ENCODE results near the gene TMEM256.

TMEM256 gene

GRCh38 chr17:7407082-7407481 is 3.2 kb upstream of the TMEM256 start:
- DNase-seq, result no peak

GRCh38 chr17:7406235-7406825 is 2.4 kb upstream of the TMEM256 start:
- DNase-seq, result no peak

- peak; percentile 11 for DNase-seq
These were observed 1.7 kb upstream of the TMEM256 start for GRCh38 chr17:7405350-7406234.

- no peak for DNase-seq
These were observed 946 bp upstream of the TMEM256 start for GRCh38 chr17:7404737-7405349.

- DNase-seq, result peak; percentile 52
These were observed 245 bp downstream of the TMEM256 start for GRCh38 chr17:7403727-7403976.

GRCh38 chr17:7403043-7403726 is 712 bp downstream of the TMEM256 start:
- no peak for DNase-seq

GRCh38 chr17:7398612-7399011 is 5.3 kb downstream of the TMEM256 start:
- DNase-seq, result no peak

- DNase-seq, result no peak
These were observed 7.8 kb downstream of the TMEM256 start for GRCh38 chr17:7396147-7396546.

- DNase-seq, result peak; percentile 56
These were observed 9.3 kb downstream of the TMEM256 start, which contains the start of gene PLSCR3 for GRCh38 chr17:7394452-7395191. PLSCR3 (minus strand) TSS chr17:7394525; CDS start chr17:7394110, 415 bp downstream.

GRCh38 chr17:7393613-7394451 is 10.1 kb downstream of the TMEM256 start:
- DNase-seq, result no peak

- no peak for DNase-seq
These were observed 10.9 kb downstream of the TMEM256 start for GRCh38 chr17:7392696-7393612.

- DNase-seq, result no peak
These were observed 12.6 kb downstream of the TMEM256 start for GRCh38 chr17:7391307-7391706.

GRCh38 chr17:7389924-7390910 is 13.7 kb downstream of the TMEM256 start:
- DNase-seq, result no peak

GRCh38 chr17:7388856-7389255 is 15.0 kb downstream of the TMEM256 start:
- DNase-seq, result no peak

- DNase-seq, result no peak
These were observed 19.3 kb downstream of the TMEM256 start for GRCh38 chr17:7384489-7385081.

GRCh38 chr17:7383742-7384488 is 20.0 kb downstream of the TMEM256 start:
- DNase-seq, result no peak

- DNase-seq, result no peak
These were observed 20.5 kb downstream of the TMEM256 start for GRCh38 chr17:7383371-7383741.

- DNase-seq, result no peak
These were observed 21.0 kb downstream of the TMEM256 start for GRCh38 chr17:7382901-7383300.
